ENCODE data around the gene SCN8A.

The SCN8A gene

GRCh38 chr12:51841727-51842126 is 250.7 kb downstream of the SCN8A start:
- no peak for DNase-seq (ENCODE audit: low read depth in 1 of 2, low spot score in 1 of 2)
- H3K27ac ChIP-seq (replicated peaks) = no peak overlapping the region
- H3K4me3 ChIP-seq (replicated peaks; ENCODE audit: insufficient read depth, low read length) = no peak overlapping the region
- peaks cover 27% of the 10 kb centered on the region for H3K27me3 ChIP-seq (ENCODE audit: insufficient read depth, poor library complexity, severe bottlenecking)
- TF ChIP-seq REST (IDR thresholded peaks at IDR 0.05; ENCODE audit: insufficient replicate concordance, low read depth) (no peak), CTCF (IDR thresholded peaks at IDR 0.05; ENCODE audit: insufficient read depth, low read length) (no peak), GABPA (IDR thresholded peaks at IDR 0.05; ENCODE audit: low read depth) (no peak), SPI1 (IDR thresholded peaks at IDR 0.05; ENCODE audit: borderline replicate concordance, low read depth) (no peak), POLR2AphosphoS5 (IDR thresholded peaks at IDR 0.05; ENCODE audit: low read depth) (no peak)

GRCh38 chr12:51844854-51845253 is 253.8 kb downstream of the SCN8A start:
- no peak for TF ChIP-seq REST (IDR thresholded peaks at IDR 0.05; ENCODE audit: insufficient replicate concordance, low read depth)
- TF ChIP-seq POLR2AphosphoS5 (IDR thresholded peaks at IDR 0.05; ENCODE audit: low read depth) = no peak
- no peak for TF ChIP-seq GABPA (IDR thresholded peaks at IDR 0.05; ENCODE audit: low read depth)
- TF ChIP-seq CTCF (IDR thresholded peaks at IDR 0.05; ENCODE audit: insufficient read depth, low read length) = no peak
- TF ChIP-seq SPI1 (IDR thresholded peaks at IDR 0.05; ENCODE audit: borderline replicate concordance, low read depth) = no peak
- peaks cover 34% of the 10 kb centered on the region for H3K27me3 ChIP-seq (ENCODE audit: insufficient read depth, poor library complexity, severe bottlenecking)
- no peak for DNase-seq (ENCODE audit: low read depth in 1 of 2, low spot score in 1 of 2)
- no peak overlapping the region for H3K4me3 ChIP-seq (replicated peaks; ENCODE audit: insufficient read depth, low read length)
- no peak overlapping the region for H3K27ac ChIP-seq (replicated peaks)

GRCh38 chr12:51845482-51845881 is 254.4 kb downstream of the SCN8A start:
- TF ChIP-seq GABPA (IDR thresholded peaks at IDR 0.05; ENCODE audit: low read depth) = no peak
- no peak for TF ChIP-seq CTCF (IDR thresholded peaks at IDR 0.05; ENCODE audit: insufficient read depth, low read length)
- TF ChIP-seq POLR2AphosphoS5 (IDR thresholded peaks at IDR 0.05; ENCODE audit: low read depth) = no peak
- no peak for TF ChIP-seq REST (IDR thresholded peaks at IDR 0.05; ENCODE audit: insufficient replicate concordance, low read depth)
- TF ChIP-seq SPI1 (IDR thresholded peaks at IDR 0.05; ENCODE audit: borderline replicate concordance, low read depth) = no peak
- no peak for DNase-seq (ENCODE audit: low read depth in 1 of 2, low spot score in 1 of 2)
- H3K27ac ChIP-seq (replicated peaks) = no peak overlapping the region
- no peak overlapping the region for H3K4me3 ChIP-seq (replicated peaks; ENCODE audit: insufficient read depth, low read length)
- peaks cover 36% of the 10 kb centered on the region for H3K27me3 ChIP-seq (ENCODE audit: insufficient read depth, poor library complexity, severe bottlenecking)

Measured in HL-60 (cell line).